HCT116 (cell line): ENCODE results near the gene FLYWCH1. TPM values are rescaled to one million over a fixed set of nuclear protein-coding genes. Genes with fewer than 3 reads are reported as not detected.

ENCODE experiments used
- ATAC-seq: fragments of 200-7000 bp; cut with Tn5 transposase; 2 replicates; pipeline ENCODE4 v1.9.1; 2020; ENCODE audit warnings: mild to moderate bottlenecking, moderate library complexity
- BruUV-seq: library from RNA; stranded (reverse); fragments of 400-500 nt; replicated peaks from 2 replicates; lab custom pipeline; 2021; lab: Mats Ljungman, UMichigan
- CTCF ChIA-PET: fragments of 300-600 bp; sonication (Branson Sonifier 250); formaldehyde crosslinking; loops from one replicate; lab custom pipeline; 2021; ENCODE audit warnings: antibody characterized with exemption; lab: Charles Lee
- POLR2A ChIA-PET: fragments of 300-600, 350-600 bp; sonication (Branson Sonifier 250); formaldehyde crosslinking; loops from one replicate; lab custom pipeline; 2021; ENCODE audit warnings: antibody characterized with exemption; lab: Charles Lee
- RAD21 ChIA-PET, 2 experiments: fragments of 300-600 bp; sonication (Branson Sonifier 250); formaldehyde crosslinking; loops; one replicate each; lab custom pipeline; 2023; ENCODE audit warnings: low total read pairs in 2 of 2; ENCODE audit not compliant: uncharacterized antibody in 2 of 2, unreplicated experiment in 2 of 2, low non-redundant PET in 1 of 2; lab: Charles Lee
- DNase-seq: peaks from one replicate; pipeline ENCODE4 v3.0.0-alpha.2; 2010; ENCODE audit warnings: low read depth, low spot score
- H2AFZ ChIP-seq: fragments of 200-600 bp; shearing (Covaris generic), sonication (generic); 2 replicates; pipeline ENCODE4 v1.6.1; 2017; ENCODE audit warnings: low read depth, mixed run types, mixed read lengths, antibody characterized with exemption, low read length; ENCODE audit not compliant: poor library complexity, severe bottlenecking
- H3K27ac ChIP-seq: 2 replicates; pipeline ENCODE4 v1.5.1; 2012; ENCODE audit warnings: low read depth, low read length
- H3K27me3 ChIP-seq: fragments of 200-600 bp; sonication (generic); 2 replicates; pipeline ENCODE4 v1.6.1; 2016; ENCODE audit warnings: mixed run types, low read length, mixed read lengths; ENCODE audit not compliant: insufficient read depth
- H3K36me3 ChIP-seq, 2 experiments: fragments of 200-500 bp in 1 of 2; fragments of 200-600 bp in 1 of 2; sonication (Bioruptor generic) in 1 of 2; sonication (generic) in 1 of 2; 2 replicates each; pipeline versions ENCODE4 v1.5.1 to v1.6.1; 2014 to 2016; ENCODE audit warnings: low read length in 2 of 2, inconsistent platforms in 1 of 2, mixed read lengths in 1 of 2, mixed run types in 1 of 2; ENCODE audit not compliant: insufficient read depth in 2 of 2, control insufficient read depth in 1 of 2
- H3K4me1 ChIP-seq, 2 experiments: fragments of 200-600 bp in 1 of 2; sonication (generic) in 1 of 2; 2 replicates each; pipeline versions ENCODE4 v1.5.1 to v1.6.1; 2012 to 2017; ENCODE audit warnings: low read length in 2 of 2, inconsistent platforms in 1 of 2, mild to moderate bottlenecking in 1 of 2, mixed read lengths in 1 of 2, mixed run types in 1 of 2, moderate library complexity in 1 of 2; ENCODE audit not compliant: insufficient read depth in 2 of 2, control insufficient read depth in 1 of 2
- H3K4me2 ChIP-seq: fragments of 200-600 bp; sonication (generic); 2 replicates; pipeline ENCODE4 v1.6.1; 2017; ENCODE audit warnings: mixed run types, low read length, mixed read lengths
- H3K4me3 ChIP-seq, 2 experiments: fragments of 200-600 bp in 1 of 2; sonication (generic) in 1 of 2; replicated peaks in 1 of 2; 2 replicates each; pipeline ENCODE4 v1.5.1; 2011 to 2016; ENCODE audit warnings: low read length in 2 of 2, control low read depth in 1 of 2, low read depth in 1 of 2, mild to moderate bottlenecking in 1 of 2, mixed read lengths in 1 of 2, mixed run types in 1 of 2
- H3K79me2 ChIP-seq: fragments of 200-600 bp; sonication (generic); 2 replicates; pipeline ENCODE4 v1.6.1; 2017; ENCODE audit warnings: mild to moderate bottlenecking, mixed run types, low read length, moderate library complexity, mixed read lengths; ENCODE audit not compliant: insufficient read depth
- H3K9ac ChIP-seq: fragments of 200-600 bp; sonication (generic); 2 replicates; pipeline ENCODE4 v1.6.1; 2016; ENCODE audit warnings: low read length, mixed read lengths
- H3K9me2 ChIP-seq: fragments of 200-600 bp; sonication (generic), shearing (Covaris generic); 2 replicates; pipeline ENCODE4 v1.6.1; 2017; ENCODE audit warnings: mixed run types, mild to moderate bottlenecking, moderate library complexity; ENCODE audit not compliant: insufficient read depth
- H3K9me3 ChIP-seq, 2 experiments: fragments of 200-500 bp in 1 of 2; fragments of 200-600 bp in 1 of 2; sonication (Bioruptor generic) in 1 of 2; sonication (generic) in 1 of 2; 2 replicates each; pipeline ENCODE4 v1.6.1; 2014 to 2017; ENCODE audit warnings: low read length in 2 of 2, mixed read lengths in 2 of 2, inconsistent platforms in 1 of 2, low read depth in 1 of 2, mild to moderate bottlenecking in 1 of 2, mixed run types in 1 of 2, moderate library complexity in 1 of 2; ENCODE audit not compliant: control insufficient read depth in 1 of 2, insufficient read depth in 1 of 2
- H4K20me1 ChIP-seq: fragments of 200-600 bp; sonication (generic), shearing (Covaris generic); 2 replicates; pipeline ENCODE4 v1.6.1; 2017; ENCODE audit warnings: mixed run types, mild to moderate bottlenecking, moderate library complexity; ENCODE audit not compliant: insufficient read depth
- CBX3 ChIP-seq: IDR thresholded peaks from 2 replicates; pipeline ENCODE4 v1.6.1; 2012; ENCODE audit warnings: low read depth
- CTCF ChIP-seq, 3 experiments: fragments of 200-600 bp in 1 of 3; sonication (generic) in 1 of 3; IDR thresholded peaks in 2 of 3; conservative IDR thresholded peaks in 1 of 3; 2 replicates each; pipeline ENCODE4 v1.5.1; 2012 to 2017; ENCODE audit warnings: low read depth in 2 of 3, low read length in 2 of 3, antibody characterized with exemption in 1 of 3, borderline replicate concordance in 1 of 3, control low read depth in 1 of 3, mild to moderate bottlenecking in 1 of 3, mixed read lengths in 1 of 3, mixed run types in 1 of 3, moderate library complexity in 1 of 3; ENCODE audit not compliant: insufficient read depth in 1 of 3
- EGR1 ChIP-seq: IDR thresholded peaks from 2 replicates; pipeline ENCODE4 v1.6.1; 2012; ENCODE audit warnings: low read depth
- EZH2 ChIP-seq: fragments of 200-600 bp; sonication (generic); IDR thresholded peaks from 2 replicates; pipeline ENCODE4 v1.6.1; 2017; ENCODE audit warnings: antibody characterized with exemption, mixed run types
- EZH2phosphoT487 ChIP-seq: fragments of 200-600 bp; IDR thresholded peaks from 2 replicates; pipeline ENCODE4 v1.6.1; 2018; ENCODE audit warnings: antibody characterized with exemption, borderline replicate concordance
- FOSL1 ChIP-seq: IDR thresholded peaks from 2 replicates; pipeline ENCODE4 v1.6.1; 2012; ENCODE audit warnings: low read depth
- POLR2A ChIP-seq: IDR thresholded peaks from 2 replicates; pipeline ENCODE4 v1.7.0; 2011; ENCODE audit warnings: borderline replicate concordance; ENCODE audit not compliant: insufficient read depth, insufficient read length; ENCODE audit errors: extremely low read depth
- POLR2AphosphoS5 ChIP-seq: IDR thresholded peaks from 2 replicates; pipeline ENCODE4 v1.6.1; 2011; ENCODE audit warnings: mild to moderate bottlenecking, low read depth, low read length, moderate library complexity
- RAD21 ChIP-seq: IDR thresholded peaks from 2 replicates; pipeline ENCODE4 v1.6.1; 2012; ENCODE audit warnings: low read depth, mild to moderate bottlenecking
- SIN3A ChIP-seq: IDR thresholded peaks from 2 replicates; pipeline ENCODE4 v1.6.1; 2012; ENCODE audit warnings: low read depth
- SP1 ChIP-seq: IDR thresholded peaks from 2 replicates; pipeline ENCODE4 v1.6.1; 2012; ENCODE audit warnings: low read depth
- SRF ChIP-seq: IDR thresholded peaks from 2 replicates; pipeline ENCODE4 v1.6.1; 2012; ENCODE audit warnings: low read depth
- TCF7L2 ChIP-seq: IDR thresholded peaks from 2 replicates; pipeline ENCODE4 v1.7.0; 2011; ENCODE audit warnings: borderline replicate concordance, inconsistent platforms; ENCODE audit not compliant: insufficient read depth, insufficient read length; ENCODE audit errors: extremely low read depth
- YY1 ChIP-seq: IDR thresholded peaks from 2 replicates; pipeline ENCODE4 v1.6.1; 2011; ENCODE audit warnings: low read length, low read depth, moderate library complexity, mild to moderate bottlenecking; ENCODE audit not compliant: insufficient replicate concordance; ENCODE audit errors: extremely low read depth
- ZFX ChIP-seq: fragments of 450-650 bp; IDR thresholded peaks from 2 replicates; pipeline ENCODE4 v1.6.1; 2017
- ZNF274 ChIP-seq: fragments of 200-500 bp; sonication (Bioruptor generic); IDR thresholded peaks from 2 replicates; pipeline ENCODE4 v1.6.1; 2014; ENCODE audit warnings: mild to moderate bottlenecking, low read depth, low read length, inconsistent platforms
- intact Hi-C: fragments of 100-400 bp; cut with micrococcal nuclease; formaldehyde crosslinking; loops from 2 replicates; pipeline ENCODE4 v1.10.0; 2022
- total RNA-seq: library from RNA; stranded (reverse); gene quantifications from one replicate; pipeline ENCODE4 v1.2.1, GENCODE V29; 2021; ENCODE audit not compliant: unreplicated experiment
- TF ChIP-seq, protein P1 (sequence below): IDR thresholded peaks from 2 replicates; pipeline ENCODE4 v1.6.1; 2012
- TF ChIP-seq, protein P2 (sequence below): IDR thresholded peaks from 2 replicates; pipeline ENCODE4 v1.6.1; 2012; ENCODE audit warnings: low read depth
- TF ChIP-seq, protein P3 (sequence below): IDR thresholded peaks from 2 replicates; pipeline ENCODE4 v1.6.1; 2012
- TF ChIP-seq, protein P4 (sequence below): IDR thresholded peaks from 2 replicates; pipeline ENCODE4 v1.6.1; 2011; ENCODE audit warnings: mild to moderate bottlenecking, low read length, moderate library complexity; ENCODE audit not compliant: insufficient replicate concordance; ENCODE audit errors: extremely low read depth

FLYWCH1 gene
- total RNA-seq, 1 experiment from 2014 or later: 66.6 TPM

DNA sequence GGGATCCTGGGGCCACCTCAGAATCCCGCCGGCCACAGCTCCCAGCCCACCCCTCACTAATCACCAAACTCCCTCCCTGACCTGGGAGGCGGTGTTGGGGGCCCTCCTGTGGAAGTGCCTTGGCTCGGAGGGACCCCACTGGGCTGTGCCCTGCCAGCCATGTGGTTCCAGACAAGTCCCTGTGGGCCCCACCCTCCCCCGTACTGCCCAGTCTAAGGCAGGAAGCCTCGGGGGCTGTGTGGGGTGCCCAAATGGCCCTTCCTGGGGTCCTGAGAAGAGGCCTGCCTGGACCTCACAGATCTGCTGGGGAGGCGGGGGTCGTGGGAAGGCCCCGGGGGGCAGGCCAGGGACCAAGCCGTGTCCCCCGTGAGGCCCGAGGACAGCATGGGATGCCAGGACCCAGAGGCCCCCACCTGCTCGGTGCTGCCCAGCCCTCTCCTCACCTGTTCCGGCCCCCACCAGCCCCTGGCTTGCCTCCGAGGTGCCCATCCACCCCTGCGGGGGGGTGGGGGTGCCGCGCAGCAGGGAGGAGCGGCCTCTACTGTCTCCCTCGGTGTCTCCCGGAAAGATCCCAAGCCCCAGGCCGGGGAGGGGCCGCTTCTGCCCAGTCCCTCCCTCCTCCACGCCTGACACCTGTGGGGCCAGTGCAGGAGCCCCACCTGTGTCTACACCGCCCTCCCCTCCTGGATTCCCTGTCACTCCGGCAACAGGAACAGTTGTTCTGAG is 43.1 kb downstream of the FLYWCH1 start:
- Histone ChIP-seq H2AFZ (no peak overlapping the region), H4K20me1 (no peaks in the 10 kb centered on the region), H3K9me3 (no peaks in the 10 kb centered on the region), H3K9ac (no peak overlapping the region), H3K4me3 (no peak overlapping the region), H3K9me2 (no peaks in the 10 kb centered on the region), H3K27ac (no peak overlapping the region), H3K79me2 (no peaks in the 10 kb centered on the region), H3K4me1 (peaks cover 0 to 17% of the 10 kb centered on the region in 2 experiments; a peak in 2 of 4 replicates), H3K4me2 (no peak overlapping the region), H3K27me3 (no peaks in the 10 kb centered on the region), H3K36me3 (no peaks in the 10 kb centered on the region; a peak in 1 of 4 replicates)
- TF ChIP-seq TCF7L2 (no peak), EZH2 (no peak), EGR1 (no peak), POLR2A (no peak), SP1 (no peak), CTCF (IDR thresholded peaks at IDR 0.05 in 2 of 3, conservative IDR thresholded peaks at IDR 0.05 in 1 of 3; ENCODE audit: borderline replicate concordance in 1 of 3, insufficient read depth in 1 of 3, low read depth in 2 of 3, low read length in 2 of 3) (no peak), CBX3 (no peak), YY1 (no peak), RAD21 (no peak), ZFX (no peak), ZNF274 (no peak), FOSL1 (no peak), POLR2AphosphoS5 (no peak), EZH2phosphoT487 (no peak), SRF (no peak), SIN3A (no peak)
- TF ChIP-seq, protein P1, sequence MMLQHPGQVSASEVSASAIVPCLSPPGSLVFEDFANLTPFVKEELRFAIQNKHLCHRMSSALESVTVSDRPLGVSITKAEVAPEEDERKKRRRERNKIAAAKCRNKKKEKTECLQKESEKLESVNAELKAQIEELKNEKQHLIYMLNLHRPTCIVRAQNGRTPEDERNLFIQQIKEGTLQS: no peak
- TF ChIP-seq, protein P2, sequence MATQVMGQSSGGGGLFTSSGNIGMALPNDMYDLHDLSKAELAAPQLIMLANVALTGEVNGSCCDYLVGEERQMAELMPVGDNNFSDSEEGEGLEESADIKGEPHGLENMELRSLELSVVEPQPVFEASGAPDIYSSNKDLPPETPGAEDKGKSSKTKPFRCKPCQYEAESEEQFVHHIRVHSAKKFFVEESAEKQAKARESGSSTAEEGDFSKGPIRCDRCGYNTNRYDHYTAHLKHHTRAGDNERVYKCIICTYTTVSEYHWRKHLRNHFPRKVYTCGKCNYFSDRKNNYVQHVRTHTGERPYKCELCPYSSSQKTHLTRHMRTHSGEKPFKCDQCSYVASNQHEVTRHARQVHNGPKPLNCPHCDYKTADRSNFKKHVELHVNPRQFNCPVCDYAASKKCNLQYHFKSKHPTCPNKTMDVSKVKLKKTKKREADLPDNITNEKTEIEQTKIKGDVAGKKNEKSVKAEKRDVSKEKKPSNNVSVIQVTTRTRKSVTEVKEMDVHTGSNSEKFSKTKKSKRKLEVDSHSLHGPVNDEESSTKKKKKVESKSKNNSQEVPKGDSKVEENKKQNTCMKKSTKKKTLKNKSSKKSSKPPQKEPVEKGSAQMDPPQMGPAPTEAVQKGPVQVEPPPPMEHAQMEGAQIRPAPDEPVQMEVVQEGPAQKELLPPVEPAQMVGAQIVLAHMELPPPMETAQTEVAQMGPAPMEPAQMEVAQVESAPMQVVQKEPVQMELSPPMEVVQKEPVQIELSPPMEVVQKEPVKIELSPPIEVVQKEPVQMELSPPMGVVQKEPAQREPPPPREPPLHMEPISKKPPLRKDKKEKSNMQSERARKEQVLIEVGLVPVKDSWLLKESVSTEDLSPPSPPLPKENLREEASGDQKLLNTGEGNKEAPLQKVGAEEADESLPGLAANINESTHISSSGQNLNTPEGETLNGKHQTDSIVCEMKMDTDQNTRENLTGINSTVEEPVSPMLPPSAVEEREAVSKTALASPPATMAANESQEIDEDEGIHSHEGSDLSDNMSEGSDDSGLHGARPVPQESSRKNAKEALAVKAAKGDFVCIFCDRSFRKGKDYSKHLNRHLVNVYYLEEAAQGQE: no peak
- TF ChIP-seq, protein P3, sequence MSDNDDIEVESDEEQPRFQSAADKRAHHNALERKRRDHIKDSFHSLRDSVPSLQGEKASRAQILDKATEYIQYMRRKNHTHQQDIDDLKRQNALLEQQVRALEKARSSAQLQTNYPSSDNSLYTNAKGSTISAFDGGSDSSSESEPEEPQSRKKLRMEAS: no peak
- TF ChIP-seq, protein P4, sequence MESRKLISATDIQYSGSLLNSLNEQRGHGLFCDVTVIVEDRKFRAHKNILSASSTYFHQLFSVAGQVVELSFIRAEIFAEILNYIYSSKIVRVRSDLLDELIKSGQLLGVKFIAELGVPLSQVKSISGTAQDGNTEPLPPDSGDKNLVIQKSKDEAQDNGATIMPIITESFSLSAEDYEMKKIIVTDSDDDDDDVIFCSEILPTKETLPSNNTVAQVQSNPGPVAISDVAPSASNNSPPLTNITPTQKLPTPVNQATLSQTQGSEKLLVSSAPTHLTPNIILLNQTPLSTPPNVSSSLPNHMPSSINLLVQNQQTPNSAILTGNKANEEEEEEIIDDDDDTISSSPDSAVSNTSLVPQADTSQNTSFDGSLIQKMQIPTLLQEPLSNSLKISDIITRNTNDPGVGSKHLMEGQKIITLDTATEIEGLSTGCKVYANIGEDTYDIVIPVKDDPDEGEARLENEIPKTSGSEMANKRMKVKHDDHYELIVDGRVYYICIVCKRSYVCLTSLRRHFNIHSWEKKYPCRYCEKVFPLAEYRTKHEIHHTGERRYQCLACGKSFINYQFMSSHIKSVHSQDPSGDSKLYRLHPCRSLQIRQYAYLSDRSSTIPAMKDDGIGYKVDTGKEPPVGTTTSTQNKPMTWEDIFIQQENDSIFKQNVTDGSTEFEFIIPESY: no peak
- BruUV-seq: no TSS peak
- ChIA-PET RAD21 (no interaction called here), CTCF (no interaction called here), POLR2A (no interaction called here)
- intact Hi-C loops: no loop called here
- DNase-seq (no peak), ATAC-seq (no peak)
